HG02610 (cell line): Measurements from ENCODE around the gene ROPN1.

ENCODE experiments used
- ATAC-seq: cut with Tn5 transposase; IDR thresholded peaks from one replicate; pipeline ENCODE4 v1.9.1; 2021; ENCODE audit warnings: mild to moderate bottlenecking, moderate library complexity; ENCODE audit not compliant: unreplicated experiment

The ROPN1 gene

DNA sequence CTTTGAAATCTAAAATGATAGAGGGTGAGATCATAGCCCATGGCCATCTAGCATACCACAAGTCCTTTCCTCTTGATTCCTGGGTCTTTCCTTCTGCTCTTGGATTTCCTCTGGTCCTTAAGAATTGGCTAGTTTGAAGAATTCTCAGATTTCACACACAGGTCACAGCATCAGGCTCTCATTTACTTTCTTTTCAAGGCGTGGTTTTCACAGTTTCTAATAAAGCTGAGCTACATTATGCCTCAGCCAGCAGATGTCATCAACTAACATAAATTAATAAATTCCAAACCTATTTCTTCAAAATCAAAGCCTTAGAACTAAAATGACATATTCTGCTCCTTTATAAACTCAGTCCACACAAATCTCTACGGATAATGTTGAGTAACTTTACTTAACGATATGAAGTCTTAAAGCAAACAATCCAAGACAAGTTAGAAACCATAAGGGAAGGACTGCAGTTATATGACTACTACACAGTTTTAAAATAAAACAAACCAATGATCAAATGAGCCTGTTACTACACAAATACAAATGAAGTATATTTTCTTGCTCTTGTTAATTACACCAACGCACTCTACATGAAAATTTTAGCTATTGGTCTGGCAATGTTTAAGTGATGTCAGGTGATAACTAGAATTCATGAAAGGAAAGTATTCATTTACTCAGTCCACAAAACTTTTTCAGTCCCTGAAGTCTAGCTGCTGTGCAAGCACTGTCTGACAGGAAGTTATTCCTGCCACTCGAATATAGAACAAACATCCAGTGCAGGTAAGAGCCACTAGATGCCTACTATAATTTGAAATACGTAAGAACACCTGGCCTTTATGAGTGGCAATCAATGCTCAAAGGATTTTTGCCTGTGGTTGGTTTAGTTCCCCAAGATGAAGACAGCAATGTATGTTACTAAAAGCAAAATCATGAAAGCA, 40.1 kb downstream of the ROPN1 start:
- no peak for ATAC-seq

DNA sequence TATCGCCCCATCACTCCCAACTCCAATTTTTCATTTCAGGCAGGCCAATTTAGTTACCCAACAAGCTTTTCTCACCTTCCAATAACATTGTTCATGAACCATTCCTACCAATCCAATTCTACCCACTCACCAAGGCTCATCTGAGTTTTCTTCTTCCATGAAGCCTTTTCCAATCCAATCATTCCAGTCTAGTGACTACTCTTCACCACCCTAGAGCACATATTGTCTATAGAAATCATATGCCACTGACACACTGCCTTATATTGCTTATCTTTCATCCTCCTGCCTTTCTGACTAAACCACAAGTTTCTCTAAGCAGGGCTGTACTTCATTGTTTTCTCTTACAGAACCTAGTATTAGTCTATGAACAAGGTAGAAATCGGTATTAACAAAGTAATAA, 42.3 kb downstream of the ROPN1 start:
- ATAC-seq: no peak

DNA sequence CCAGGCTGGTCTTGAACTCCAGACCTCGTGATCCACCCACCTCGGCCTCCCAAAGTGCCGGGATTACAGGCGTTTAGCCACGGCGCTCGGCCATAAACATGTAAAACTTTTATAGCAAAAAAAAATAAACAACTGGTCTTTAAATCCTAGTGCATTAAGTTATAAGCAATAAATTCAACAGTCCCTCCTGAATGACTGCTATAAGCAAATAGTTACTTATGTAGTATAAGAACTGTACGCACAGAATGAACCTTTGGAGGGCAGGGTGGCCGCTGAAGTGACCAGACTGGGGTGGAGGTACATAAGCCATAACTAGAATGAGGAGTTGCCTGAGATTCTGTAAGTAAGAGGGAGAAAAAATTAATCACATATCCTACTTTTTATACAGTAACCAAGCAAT, 43.5 kb downstream of the ROPN1 start:
- ATAC-seq: no peak

DNA sequence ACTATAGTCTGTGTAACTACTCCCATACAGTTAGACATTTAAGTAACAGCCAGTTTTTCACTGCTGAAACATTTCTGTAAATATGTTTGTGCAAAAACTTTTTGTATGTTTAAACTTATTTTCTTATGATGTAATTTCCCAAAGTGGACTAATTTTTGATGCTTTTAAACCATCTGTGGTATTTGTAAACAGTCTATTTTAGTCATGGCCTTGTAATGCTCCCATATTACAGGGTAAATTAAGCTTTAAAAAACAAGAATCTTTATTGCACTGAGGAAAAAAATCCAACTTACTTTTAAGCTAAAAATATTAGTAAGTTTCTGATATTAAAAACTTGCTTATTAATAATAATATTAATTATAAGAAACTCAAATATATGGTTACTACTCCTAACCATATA, 44.4 kb downstream of the ROPN1 start:
- no peak for ATAC-seq

DNA sequence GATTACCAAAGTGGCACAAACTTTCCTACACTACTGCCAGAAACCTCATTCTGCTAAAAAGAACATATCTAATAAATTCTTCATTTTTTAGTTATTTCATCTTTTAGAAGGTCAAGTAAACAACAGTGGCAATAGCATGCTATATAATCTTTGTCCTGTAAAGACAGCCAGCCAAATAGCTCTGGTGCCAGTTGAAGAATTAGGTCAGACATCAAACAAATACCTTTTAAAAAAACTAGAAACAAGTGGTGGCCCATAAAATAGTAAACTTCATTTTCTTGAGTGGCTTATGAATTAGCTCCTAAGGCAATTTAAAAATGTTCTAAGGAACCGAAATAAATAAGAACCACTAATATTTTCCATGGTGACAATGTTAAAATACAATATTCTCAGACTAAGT, 50.4 kb downstream of the ROPN1 start:
- ATAC-seq: no peak

DNA sequence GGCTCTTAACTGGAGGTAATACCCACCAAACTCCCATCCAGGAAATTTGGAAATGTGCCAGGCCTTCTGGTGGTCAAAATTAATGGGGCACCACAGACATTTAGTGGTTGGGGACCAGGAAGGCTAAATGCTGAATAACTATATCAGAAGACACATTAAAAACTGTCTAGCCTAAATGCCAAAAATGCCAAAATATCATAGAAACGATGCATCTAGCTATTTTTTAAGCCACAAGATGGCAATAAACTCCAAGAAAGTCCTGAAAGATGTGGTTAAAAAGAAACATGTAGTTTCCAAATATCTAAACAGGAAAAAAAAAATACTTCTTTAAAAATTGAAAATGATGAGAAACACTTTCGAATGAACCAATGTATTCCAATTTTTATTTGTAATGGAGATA, 50.8 kb downstream of the ROPN1 start:
- ATAC-seq: no peak

DNA sequence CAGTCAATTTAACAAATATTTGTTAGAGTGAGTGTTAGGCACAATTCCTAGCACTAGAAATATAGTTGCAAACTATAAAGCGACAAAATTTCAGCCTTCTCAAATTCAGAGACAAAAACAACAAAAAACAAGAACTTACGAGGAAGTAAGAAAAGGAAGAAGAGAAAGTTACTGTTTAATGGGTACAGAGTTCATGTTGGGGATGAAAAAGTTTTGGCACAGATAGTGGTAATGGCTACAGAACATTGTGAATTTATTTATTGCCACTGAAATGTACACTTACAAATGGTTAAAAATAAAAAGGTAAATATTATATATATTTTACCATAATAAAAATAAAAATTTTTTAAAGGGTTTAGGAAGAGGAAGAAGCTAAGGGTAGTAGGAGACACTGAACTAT, 52.2 kb downstream of the ROPN1 start:
- no peak for ATAC-seq

DNA sequence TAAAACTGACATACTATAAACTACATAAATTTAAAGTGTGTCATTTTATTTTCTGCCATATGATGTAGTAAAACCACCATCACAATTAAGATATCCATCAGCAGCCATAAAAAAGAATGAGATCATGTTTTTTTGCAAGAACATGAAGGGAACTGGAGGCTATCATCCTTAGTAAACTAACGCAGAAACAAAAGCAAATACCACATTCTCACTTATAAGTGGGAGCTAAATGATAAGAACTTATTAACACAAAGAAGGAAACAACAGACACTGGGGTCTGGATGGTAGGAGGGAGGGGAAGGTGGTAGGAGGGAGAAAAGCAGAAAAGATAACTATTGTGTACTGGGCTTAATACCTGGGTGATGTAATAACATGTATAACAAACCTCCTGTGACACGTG, 55.5 kb downstream of the ROPN1 start:
- ATAC-seq: no peak

DNA sequence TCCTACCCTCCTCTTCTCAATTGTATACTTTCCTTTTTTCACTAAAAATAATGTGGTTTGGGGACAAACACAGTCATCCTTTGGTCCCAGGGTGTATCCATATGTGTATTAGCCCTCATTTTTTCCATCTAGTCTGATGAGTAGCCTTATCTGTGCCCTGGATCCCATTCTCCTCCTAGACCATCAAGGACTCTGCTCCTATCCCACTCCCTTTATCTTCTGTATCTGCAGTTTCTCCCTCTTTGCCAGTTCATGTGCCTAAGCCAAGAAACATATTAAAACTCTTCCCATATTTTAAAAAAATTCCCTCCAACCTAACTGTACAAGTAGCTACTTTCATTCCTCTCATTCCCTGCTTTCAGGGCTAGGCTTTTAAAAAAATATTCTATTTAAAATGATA, 56.1 kb downstream of the ROPN1 start:
- ATAC-seq: no peak

DNA sequence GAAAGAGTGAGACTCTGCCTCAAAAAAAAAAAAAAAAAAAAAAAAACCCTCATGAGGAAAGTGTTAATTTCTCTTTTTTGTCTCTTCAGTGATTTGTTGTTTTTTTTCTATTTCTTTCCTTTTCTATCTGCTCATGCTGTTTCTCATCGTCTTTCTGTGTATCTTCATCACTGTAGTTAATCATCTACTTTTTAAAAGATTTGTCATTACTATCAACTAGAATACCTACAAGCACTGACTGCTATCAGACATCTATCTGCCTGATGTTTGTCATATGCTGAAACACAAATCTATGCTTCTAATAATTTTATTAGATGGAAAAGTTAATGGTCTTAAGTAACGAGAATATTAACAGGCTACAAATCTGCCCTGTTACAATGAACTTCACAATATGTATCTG, 57.7 kb downstream of the ROPN1 start:
- ATAC-seq: no peak

DNA sequence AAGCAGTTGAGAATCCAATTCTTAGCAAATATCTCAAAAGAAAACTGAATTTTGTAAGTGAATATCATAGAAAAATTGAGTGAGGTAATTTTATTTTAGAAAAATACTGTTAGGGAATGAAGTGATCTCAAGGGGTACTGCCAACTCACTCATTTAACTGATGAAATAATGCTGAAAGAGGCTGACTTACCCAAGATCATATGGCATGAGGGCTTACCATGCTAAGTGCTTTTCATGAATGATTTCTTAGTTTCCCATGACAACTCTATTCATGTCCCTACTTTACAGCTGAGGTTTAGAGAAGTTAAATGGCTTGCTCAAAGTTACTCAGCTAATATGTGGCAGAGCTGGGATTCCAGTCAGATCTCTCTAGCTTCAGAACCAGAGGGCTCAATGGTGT, 61.5 kb downstream of the ROPN1 start:
- no peak for ATAC-seq

DNA sequence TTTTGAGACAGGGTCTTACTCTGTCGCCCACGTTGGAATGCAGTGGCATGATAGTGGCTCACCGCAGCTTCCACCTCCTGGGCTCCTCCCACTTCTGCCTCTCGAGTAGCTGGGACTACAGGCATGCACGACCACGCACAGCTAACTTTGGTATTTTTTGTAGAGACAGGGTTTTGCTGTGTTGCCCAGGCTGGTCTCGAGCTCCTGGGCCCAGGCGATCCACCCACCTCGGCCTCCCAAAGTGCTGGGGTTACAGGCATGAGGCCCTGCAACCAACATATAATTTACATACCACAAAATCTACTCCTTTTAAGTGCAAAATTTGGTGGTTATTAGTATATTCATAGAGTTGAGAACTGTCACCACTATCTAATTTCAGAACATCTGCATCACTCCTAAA, 62.6 kb downstream of the ROPN1 start:
- ATAC-seq: no peak

DNA sequence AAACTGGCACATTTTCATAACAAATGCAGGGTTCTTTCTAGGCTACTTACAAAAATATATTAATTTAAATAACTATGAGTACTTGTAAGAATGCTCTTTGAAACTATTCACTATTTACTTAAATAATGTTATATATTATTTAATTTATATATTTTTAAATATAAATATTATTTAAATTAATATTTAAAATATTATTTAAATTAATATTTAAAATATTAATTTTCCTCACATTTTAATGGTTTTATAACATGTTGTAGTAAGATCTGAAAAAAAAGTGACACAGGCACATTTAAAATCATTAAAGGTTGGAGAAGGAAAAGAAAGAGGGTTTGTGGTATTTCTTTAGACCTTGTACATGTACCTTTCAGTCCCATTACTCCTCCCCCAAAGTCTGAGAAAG, 65.5 kb downstream of the ROPN1 start:
- ATAC-seq: no peak

DNA sequence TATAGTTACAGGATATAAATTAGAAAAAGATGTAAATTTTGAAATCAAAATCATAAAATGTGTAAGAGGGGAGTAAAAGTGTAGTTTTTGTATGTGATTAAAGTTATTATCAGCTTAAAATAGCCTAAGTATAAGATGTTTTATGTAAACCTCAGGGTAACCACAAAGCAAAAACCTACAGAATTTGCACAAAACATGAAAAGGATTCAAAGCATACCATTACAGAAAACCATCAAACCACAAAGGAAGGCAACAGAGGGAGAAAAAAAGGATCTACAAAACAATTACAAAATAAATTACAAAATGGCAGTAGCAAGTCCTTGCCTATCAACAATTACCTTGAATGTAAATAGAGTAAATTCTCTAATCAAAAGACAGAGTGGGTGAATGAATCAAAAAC, 71.1 kb downstream of the ROPN1 start:
- no peak for ATAC-seq

DNA sequence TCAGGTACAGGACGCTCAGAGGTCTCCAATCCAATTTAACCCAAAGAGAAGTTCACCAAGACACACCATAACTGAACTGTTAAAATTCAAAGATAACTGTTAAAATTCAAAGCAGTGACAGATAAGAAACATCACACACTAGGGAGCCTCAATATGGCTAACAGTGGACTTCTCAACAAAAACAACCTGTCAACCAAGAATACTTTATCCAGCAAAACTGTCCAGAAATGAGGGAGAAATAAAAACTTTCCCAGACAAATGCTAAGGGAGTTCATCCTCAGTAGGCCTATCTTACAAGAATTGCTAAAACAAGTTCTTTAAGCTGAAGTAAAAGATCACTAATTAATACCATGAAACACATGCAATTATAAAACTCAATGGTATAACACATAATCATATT, 71.5 kb downstream of the ROPN1 start:
- ATAC-seq: no peak

DNA sequence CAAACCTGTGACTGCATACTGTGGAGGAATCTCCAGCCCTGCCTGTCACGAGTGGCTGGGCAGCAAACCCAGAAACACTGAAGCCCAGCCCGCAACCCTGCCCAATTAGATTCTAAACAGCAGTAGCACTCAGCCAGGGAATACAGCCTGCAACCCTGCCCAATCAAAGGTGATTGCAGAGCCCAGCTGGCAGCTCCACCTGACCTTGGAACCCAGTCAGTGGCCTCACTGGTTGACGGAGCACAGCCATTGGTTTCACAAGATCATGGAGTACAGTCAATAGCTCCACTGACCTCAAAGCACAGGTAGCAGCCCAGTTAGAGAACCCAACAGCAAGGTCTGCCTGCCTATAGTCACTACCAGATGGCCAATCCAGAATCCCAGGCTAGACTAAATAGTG, 72.6 kb downstream of the ROPN1 start:
- no peak for ATAC-seq
